ENCODE data around the gene COG5. TPM values are rescaled to one million over a fixed set of nuclear protein-coding genes. Genes with fewer than 3 reads are reported as not detected.
A peak's percentile ranks its signal among the peaks of the same experiment; 100 is the strongest.

COG5 gene
- total RNA-seq, 2 donors from 2014 or later = 39.7 to 45.8 TPM

DNA sequence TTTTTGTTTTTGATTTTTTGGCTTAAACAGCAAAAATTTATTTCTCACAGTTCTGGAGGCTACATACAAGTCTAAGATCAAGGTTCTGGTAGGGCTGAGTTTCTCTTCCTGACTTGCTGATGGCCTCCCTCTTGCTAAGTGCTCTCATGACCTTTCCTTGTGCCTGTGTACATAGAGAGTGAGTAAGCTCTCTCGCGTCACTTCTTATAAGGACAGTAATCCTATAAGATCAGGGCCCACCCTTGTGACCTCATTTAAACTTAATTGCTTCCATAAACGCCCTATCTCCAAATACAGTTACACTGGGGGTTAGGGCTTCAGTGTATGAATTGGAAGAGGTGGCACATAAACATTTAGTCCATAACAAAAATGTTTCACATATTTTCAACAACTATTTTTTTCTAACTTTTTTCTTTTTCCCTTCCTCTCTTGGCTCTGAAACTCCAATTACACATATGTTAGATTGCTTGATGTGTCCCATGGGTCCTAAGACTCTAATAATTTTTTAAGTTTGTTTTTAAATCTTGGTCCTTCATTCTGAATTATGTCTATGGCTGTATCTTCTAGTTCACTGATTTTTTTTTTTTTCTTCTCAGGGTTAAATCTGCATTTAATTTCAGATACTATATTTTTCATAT is 245.1 kb downstream of the COG5 start:
- no peak for DNase-seq

DNA sequence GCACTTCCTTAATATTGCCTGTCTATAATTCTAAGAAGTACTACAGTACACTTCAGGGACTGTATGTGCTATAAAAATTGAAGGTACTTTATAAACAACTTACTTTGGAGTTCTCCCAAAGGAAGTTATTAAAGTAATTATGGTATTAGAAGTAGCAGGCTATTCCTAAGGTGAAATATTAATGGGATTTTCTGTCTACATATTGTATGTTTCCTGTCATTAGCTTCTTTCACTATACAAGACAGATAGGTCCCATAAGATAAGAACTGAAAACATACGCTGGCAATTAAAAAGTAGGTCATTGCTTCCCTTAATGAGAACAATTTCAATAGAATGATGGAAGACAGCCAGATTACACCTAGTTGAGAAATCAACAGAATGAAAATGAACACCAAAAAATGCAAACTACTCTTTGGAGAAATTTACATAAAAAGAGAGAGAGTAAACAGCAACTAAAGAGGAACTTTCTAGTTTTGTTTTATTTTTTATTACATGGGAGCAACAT is 248.0 kb downstream of the COG5 start:
- ATAC-seq (no peak), DNase-seq (no peak)
- intact Hi-C loops (cut with DNase I, micrococcal nuclease) = no loop called here

More for the DNA sequence above, 245.1 kb downstream of the COG5 start:
- peak; percentile 99 for ATAC-seq
- intact Hi-C loops (cut with DNase I, micrococcal nuclease) = no loop called here

DNA sequence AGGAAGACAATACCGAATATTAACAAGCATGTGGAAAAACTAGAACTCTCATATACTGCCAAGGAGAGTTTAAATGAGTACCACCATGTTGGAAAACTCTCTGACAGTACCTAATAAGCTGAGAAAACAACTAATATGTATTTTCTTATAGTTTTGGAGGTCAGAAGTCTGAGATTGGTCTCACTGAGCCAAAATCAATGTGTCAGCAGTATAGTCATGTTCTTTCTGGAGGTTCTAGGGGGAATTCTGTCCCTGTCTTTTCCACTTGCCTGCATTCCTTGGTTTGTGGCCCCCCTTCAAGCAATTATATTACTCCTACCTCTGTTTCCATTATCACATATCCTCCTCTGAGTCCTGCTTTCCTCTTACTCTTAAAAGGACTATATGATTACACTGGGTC is 250.4 kb downstream of the COG5 start:
- DNase-seq = no peak
- intact Hi-C loops (cut with DNase I, micrococcal nuclease) = no loop called here
- no peak for ATAC-seq

DNA sequence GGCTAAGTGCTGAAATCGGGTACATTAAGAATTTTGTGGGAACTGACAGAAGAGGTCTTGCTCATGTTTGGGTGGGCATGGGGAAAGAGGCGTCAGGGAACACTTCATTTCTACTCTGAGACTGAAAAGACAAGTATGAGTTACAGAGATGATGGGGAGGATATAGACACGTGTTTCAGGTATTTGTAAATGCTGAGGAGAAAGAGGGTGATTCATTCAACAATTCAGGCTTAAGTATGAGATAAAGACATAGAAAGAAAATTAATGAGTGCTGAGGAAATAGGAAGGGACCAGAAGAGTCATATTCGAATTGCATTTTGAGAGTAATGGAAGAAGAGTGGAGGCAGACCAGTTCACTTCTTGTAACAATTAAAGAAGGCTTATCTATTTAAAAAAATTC is 251.3 kb downstream of the COG5 start:
- intact Hi-C loops (cut with DNase I, micrococcal nuclease) = no loop called here
- no peak for DNase-seq
- ATAC-seq = no peak

DNA sequence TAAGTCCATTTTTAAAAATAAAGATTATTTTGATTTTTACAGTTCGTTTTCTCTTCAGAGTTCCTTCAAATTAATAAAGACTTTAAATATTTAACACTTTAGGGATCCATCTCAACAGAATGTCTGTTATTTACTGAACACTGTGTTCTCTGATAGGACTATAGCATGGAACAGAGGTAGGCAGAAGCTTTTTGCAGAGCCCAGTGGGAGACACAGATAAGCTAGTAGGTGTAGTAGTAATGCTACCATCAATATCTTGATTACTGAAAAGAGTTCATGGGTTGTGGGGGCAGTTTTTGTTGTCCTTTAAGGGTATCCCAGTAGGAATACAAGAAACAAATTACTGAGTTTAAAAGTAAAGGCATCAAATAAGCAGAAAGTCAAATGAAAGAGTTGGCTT is 254.4 kb downstream of the COG5 start:
- intact Hi-C loops (cut with DNase I, micrococcal nuclease) = no loop called here
- DNase-seq (no peak), ATAC-seq (no peak)

DNA sequence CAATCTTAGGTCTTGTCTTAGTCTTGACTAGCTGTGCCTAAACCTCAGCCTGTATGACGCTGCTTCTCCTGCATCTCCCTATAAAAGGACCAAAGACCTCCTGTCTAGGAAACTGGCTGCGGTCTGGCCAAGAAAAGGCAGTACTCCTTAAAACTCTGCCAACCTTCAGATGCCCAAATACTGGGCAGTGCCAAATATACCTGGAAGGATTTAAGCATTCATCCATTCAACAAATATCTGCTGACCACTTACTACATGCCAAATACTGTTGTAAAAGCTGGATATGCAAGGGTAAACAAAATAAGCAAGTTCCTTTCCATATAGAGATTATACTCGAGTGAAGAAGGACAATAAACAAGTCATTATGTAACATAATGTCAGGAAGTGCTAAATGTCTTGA is 259.1 kb downstream of the COG5 start:
- intact Hi-C loops (cut with DNase I, micrococcal nuclease) = no loop called here

DNA sequence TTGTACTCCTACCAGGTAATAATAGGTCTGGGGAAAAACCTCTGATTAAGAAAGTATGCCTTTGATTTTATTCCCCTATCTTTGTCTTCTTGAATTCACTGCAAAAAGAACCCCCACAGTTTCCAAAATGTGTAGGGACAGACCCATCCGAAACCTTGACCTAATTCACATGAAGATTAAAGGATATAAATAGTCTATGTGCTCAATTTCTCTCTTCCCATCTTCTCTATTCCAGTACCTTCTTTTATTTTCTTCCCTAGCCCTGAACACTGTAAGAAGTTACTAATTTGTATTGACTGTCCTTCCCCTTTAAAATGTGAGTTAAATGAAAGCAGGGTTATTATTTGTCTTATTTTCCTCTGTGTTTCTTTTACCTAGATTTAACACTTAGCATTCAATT is 259.7 kb downstream of the COG5 start:
- no peak for DNase-seq
- intact Hi-C loops (cut with DNase I, micrococcal nuclease) = no loop called here
- ATAC-seq = no peak

More for the DNA sequence above, 259.1 kb downstream of the COG5 start:
- ATAC-seq (no peak), DNase-seq (no peak)

DNA sequence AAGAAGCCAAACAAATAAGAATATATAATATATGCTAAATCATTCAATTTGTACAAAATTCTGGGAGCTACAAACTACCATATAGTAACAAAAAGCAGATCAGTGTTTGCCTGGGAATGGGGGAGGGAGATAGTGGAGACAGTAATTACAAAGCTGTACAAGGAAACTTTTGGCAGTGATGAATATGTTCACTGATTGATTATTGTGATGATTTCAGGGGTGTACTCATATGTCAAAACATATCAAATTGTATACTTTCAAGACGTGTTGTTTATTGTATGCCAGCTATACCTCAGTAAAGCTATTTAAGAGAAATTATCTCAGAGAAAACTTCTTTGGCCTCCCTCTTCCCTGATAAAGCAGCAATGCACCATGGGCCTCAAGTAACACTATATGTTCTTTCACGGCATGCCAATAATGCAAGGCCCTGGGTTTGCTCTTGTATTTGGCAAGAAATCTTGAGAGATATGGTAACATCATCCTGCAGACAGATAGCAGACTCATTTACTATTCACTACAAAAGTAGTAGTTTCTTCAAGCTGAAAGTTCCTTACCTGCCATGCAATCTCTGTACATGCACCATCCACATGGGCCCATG is 261.4 kb downstream of the COG5 start:
- intact Hi-C loops (cut with DNase I, micrococcal nuclease) = no loop called here
- no peak for DNase-seq
- ATAC-seq = no peak

DNA sequence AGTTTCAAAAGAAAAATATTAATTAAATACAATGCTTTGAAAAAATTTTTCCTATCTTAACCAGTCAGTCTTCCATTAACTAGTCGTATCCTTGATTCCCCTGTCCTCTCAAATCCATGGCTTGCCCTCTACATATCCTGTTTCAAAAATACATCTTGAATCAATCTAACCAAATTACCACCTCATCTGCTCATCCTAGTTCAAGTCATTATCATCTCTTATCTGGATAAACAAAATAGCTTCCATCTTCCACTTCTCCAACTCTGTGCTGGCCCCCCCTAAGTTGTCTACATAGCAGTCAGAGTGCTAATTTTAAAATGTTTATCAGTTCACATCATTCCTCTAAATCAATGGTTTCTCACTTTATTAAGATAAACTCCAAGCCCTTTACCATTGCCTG is 269.5 kb downstream of the COG5 start:
- ATAC-seq = no peak
- intact Hi-C loops (cut with DNase I, micrococcal nuclease) = no loop called here

DNA sequence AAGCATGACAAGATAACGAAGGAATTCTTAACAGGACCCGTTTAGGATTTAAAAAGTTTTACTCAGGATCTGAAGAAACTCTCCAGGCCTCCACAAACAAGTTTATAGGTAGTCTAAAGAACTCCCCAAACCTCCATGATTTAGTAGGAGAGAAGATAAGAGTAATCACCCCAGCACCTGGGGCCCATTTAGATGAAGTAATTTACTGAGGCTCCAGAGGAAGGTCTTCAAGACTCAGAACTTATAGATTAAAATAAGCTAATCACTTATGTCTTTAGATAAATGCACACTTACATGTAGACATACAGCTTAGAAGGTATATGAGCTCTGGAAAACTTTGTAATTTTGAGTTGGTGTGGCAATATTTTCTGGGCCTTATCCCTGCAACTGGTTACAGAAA is 271.1 kb downstream of the COG5 start:
- ATAC-seq (no peak), DNase-seq (no peak)
- intact Hi-C loops (cut with DNase I, micrococcal nuclease) = no loop called here

More for the DNA sequence above, 269.5 kb downstream of the COG5 start:
- no peak for DNase-seq

DNA sequence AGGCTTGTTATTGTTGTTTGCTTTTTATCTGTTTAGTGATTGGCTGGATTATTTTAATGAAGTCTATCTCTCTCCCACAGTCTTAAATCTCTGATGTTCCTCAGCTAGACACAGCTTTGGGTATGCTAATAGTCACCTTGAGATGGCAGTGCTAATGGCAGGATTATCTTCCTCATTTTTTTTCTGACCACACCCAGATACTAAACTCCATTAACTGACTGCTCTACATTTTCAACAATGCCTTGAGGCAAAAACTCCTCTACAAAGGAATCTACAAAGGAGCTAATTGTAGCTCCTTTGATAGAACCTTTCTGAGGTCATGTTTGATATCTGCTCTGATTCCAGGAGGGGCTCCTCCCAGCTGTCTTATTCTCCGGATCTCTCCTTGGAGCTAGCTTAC is 272.3 kb downstream of the COG5 start:
- ATAC-seq (peak; percentile 43), DNase-seq (no peak)
- intact Hi-C loops (cut with DNase I, micrococcal nuclease) = no loop called here

DNA sequence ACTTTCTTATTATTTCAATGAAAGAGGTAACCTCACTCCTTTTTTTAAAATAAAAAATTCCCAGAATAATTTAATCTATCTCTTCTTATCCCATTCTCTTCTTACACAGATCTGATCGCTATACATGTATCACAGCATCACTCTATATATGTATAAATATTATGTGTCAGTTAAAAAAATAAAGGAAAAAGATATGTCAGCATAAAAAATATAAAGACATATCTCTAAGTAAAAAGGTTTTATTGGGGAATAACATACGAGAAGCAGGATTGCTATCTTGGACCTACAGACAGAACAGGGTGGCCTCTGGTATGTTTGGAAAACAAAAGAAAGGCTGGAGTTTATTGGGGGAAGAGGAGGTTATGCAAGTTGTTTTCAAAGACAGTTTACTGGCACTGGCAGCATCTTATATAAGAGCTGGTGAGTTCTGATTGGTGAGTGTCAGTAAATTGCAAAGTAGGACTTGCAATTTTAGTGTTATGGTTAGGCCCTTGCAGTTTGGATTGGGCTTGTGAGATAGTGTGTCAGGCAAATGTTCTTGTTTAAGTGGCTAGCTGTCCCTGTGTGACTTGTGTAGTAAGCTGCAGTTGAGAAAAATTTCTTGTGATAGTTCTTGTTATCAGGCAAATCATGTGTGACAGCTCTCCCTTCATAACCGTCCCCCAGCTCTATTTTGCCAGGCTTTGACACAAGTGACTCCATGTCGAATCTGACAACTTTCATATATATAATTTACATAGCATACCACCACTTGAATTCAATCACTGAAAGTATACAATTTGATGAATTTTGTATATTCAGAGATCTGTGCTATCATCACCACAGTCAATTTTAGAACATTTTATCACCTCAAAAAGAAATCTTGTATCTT is 276.7 kb downstream of the COG5 start:
- DNase-seq = no peak
- no peak for ATAC-seq
- intact Hi-C loops (cut with DNase I, micrococcal nuclease) = no loop called here

DNA sequence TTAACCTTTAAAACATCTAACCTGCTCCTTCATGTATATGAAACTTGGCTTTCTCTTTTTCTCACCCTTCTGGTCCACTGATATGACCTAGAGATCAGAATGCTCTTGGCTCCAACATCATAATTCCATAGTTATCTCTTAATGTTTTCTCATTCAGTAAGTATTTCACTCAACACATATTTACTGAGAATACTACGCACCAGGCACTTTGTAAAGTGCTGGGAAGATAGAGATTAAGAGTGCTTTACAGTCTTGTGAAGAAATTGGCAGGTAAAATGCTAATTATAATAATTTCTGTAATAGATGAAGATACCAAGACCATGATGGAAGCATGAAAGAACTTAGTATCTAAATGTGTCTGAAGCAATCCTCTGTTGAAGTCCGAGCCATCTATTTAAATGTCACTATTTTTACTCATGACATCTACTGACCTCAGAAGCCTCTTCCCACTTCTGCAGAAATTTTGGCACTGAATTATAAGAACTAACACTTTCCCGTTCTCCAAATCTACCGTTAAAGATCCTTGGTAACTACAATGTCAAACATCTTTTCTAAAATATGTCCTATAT is 278.7 kb downstream of the COG5 start:
- intact Hi-C loops (cut with DNase I, micrococcal nuclease) = no loop called here
- ATAC-seq (no peak), DNase-seq (no peak)

DNA sequence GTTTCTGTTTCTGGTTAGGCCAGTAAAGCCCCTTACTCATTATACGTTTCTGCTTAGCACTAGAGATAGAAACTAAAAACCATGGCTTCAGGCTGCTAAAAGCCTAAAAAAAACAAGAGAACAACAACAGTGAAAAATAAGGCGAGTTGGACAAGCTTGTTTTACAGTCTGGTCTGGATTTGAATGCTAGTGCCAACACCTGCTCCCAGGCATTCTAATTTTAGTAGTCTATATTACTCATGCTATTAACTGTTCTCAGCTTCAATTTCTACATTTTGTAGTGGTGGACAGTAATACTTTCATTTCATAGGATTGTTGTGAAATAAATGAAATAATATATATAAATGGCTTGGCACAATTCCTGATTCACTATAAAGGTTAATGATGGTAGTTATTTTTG is 286.4 kb downstream of the COG5 start:
- intact Hi-C loops (cut with DNase I, micrococcal nuclease) = no loop called here
- ATAC-seq (no peak), DNase-seq (no peak)

DNA sequence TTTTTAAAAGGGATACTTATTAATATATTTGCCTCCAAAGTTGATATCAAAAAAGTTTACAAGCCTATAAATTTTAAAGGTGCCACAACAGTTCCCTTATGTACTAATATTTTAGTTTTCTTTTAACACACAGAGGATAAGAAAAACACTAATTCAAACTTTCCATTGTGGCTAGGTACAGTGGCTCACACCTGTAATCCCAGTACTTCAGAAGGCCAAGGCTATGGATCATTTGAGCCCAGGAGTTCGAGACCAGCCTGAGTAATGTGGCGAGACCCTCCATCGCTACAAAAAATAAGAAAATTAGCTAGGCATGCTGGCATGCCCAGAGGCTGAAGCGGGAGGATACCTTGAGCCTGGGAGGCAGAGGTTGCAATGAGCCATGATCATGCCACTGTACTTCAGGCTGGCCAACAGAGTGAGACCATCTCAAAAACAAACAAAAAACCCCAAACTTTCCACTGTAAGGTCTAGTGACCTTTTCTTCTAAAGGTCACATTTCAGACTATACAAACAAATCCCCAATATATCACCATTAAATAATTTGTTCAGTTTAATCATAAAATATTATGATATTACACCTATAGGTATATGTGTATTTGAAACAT is 287.4 kb downstream of the COG5 start:
- intact Hi-C loops (cut with DNase I, micrococcal nuclease) = no loop called here
- DNase-seq (no peak), ATAC-seq (no peak)

DNA sequence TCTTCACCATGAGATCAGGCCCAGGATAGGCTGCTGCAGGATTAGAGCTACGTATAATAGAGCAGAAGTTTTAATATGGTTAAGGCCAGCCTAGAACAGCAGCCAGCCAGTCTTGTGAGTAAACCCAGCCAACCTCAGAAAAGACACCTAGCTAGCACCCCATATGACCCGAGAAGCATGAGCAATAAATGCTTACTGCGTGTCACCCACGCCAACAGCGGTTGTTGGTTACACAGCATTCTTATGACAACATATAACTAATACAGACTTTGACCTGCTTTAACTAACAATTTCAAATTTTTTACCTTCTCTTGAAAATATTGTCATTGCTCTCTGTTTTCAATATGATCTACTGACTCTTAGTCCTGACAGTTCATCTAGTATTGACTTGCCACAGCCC is 289.2 kb downstream of the COG5 start:
- no peak for ATAC-seq
- intact Hi-C loops (cut with DNase I, micrococcal nuclease) = no loop called here

DNA sequence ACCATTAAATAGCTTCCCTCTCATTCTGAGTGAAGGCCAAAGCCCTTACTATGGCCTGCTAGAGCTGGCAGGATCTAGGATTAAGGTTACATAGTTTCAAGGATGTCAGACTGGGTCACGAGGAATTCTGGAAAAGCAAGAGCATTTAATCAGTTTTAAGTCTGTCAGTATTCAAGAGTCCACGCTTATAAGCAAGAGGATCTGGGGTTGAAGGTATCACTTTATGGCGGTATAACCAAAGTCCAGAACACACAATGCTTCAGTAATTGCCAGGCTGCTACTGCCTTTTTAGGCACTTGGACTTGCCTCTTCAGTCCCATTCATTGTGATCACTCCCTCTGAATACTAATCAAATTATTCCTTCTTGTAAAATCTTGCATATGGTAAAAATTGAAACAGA is 293.9 kb downstream of the COG5 start:
- DNase-seq (no peak), ATAC-seq (peak; percentile 90)

More for the DNA sequence above, 289.2 kb downstream of the COG5 start:
- no peak for DNase-seq

DNA sequence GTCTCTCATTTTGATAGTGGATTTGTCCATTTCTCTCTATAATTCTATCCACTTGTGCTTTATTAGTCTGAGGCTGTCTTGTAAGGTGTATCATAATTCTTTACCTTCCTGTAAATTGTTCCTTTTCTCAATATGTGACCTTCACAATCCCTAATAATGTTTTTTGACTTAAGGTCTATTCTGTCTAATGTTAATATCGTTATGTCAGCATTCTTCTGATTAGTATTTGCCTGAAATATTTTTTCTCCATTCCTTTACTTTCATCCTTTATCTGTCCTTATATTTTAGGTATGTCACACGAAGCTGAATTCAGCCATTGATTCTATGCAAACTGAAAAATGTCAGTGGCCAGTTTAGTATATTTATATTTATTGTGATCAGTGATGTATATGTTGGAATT is 295.1 kb downstream of the COG5 start:
- intact Hi-C loops (cut with DNase I, micrococcal nuclease) = no loop called here
- no peak for ATAC-seq
- no peak for DNase-seq

More for the DNA sequence above, 293.9 kb downstream of the COG5 start:
- intact Hi-C loops (cut with DNase I, micrococcal nuclease) = no loop called here

DNA sequence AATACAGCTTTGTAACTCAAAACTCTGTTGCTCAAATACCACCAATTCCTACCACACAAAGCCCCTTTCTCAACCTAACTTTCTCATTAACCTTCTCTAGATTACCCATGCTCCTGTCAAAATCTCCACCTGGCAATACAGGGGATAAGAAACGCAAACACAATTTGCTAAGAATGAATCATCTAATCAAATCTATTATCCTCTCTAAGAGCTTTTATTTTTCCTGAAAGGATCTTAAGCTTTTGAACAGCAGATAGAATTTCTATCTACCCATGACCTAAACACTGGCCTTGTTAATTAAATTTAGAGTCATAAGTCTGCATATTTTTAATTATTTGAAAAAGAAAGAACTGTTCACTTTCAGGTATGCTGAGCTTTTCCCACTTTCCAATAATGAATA is 296.6 kb downstream of the COG5 start:
- no peak for DNase-seq
- no peak for ATAC-seq
- intact Hi-C loops (cut with DNase I, micrococcal nuclease) = no loop called here
